ACC112 (cell line): ENCODE data around the gene DLG1.
A peak's percentile ranks its signal among the peaks of the same experiment; 100 is the strongest.

ENCODE experiments used
- H2AFZ ChIP-seq: fragments of 200-600 bp; sonication (generic); one replicate; pipeline ENCODE4 v1.6.0; 2017; ENCODE audit warnings: antibody characterized with exemption, low read length; ENCODE audit not compliant: unreplicated experiment
- H3K27ac ChIP-seq: fragments of 200-600 bp; sonication (generic); 2 replicates; pipeline ENCODE4 v1.5.1; 2014; ENCODE audit warnings: low read depth, mild to moderate bottlenecking, antibody characterized with exemption, low read length, moderate library complexity
- H3K27me3 ChIP-seq: fragments of 200-600 bp; sonication (generic); 2 replicates; pipeline ENCODE4 v1.6.1; 2014; ENCODE audit warnings: mild to moderate bottlenecking, antibody characterized with exemption, low read length, moderate library complexity, mixed read lengths; ENCODE audit not compliant: insufficient read depth
- H3K36me3 ChIP-seq: fragments of 200-600 bp; sonication (generic); 2 replicates; pipeline ENCODE4 v1.6.1; 2016; ENCODE audit warnings: mild to moderate bottlenecking, antibody characterized with exemption, low read length, moderate library complexity, mixed read lengths; ENCODE audit not compliant: insufficient read depth
- H3K4me1 ChIP-seq: fragments of 200-600 bp; sonication (generic); one replicate; pipeline ENCODE4 v1.6.1; 2016; ENCODE audit warnings: low read length, mixed read lengths; ENCODE audit not compliant: insufficient read depth, unreplicated experiment, control insufficient read depth
- H3K4me3 ChIP-seq: fragments of 200-600 bp; sonication (generic); 2 replicates; pipeline ENCODE4 v1.5.1; 2014; ENCODE audit warnings: mild to moderate bottlenecking, low read depth, low read length
- H3K79me2 ChIP-seq: fragments of 200-600 bp; sonication (generic); one replicate; pipeline ENCODE4 v1.6.0; 2016; ENCODE audit warnings: low read length; ENCODE audit not compliant: control insufficient read depth, unreplicated experiment, insufficient read depth

The DLG1 gene

DNA sequence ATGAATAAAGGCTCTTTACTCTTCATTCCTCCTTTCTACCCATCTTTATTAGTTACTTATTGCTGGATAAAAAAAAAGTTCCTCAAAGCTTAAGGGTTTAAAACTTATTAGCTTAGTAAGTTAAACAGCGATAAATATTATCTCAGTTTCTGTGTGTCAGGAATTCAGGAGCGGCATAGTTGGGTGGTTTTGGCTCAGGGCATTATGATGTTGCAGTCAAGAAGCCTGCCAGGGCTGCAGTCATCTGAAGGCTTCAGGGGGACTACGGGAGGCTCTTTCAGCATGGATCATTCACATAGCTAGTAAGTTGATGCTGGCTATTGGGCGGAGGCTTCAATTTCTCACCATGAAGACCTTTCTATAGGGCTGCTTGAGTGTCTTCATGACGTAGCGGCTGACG is 1.9 kb upstream of the DLG1 start:
- Histone ChIP-seq H3K27ac (no peak overlapping the region), H3K4me3 (no peak overlapping the region), H2AFZ (no peak overlapping the region), H3K36me3 (0 out of 2 replicates have a peak, but pooled peaks cover 3% of the 10 kb centered on the region), H3K27me3 (no peaks in the 10 kb centered on the region), H3K79me2 (peaks cover 24% of the 10 kb centered on the region), H3K4me1 (peaks cover 31% of the 10 kb centered on the region)

GRCh38 chr3:197298945-197299854 is 788 bp upstream of the DLG1 start:
- H2AFZ ChIP-seq, result peak overlapping the region; percentile 85
- H3K36me3 ChIP-seq, result 0 out of 2 replicates have a peak, but pooled peaks cover 3% of the 10 kb centered on the region
- peaks cover 33% of the 10 kb centered on the region for H3K79me2 ChIP-seq
- peak overlapping the region; percentile 97 for H3K4me3 ChIP-seq
- H3K27ac ChIP-seq, result peak overlapping the region; percentile 80; the same call in 1 of the 2 replicates
- H3K27me3 ChIP-seq, result no peaks in the 10 kb centered on the region
- H3K4me1 ChIP-seq, result peaks cover 31% of the 10 kb centered on the region

DNA sequence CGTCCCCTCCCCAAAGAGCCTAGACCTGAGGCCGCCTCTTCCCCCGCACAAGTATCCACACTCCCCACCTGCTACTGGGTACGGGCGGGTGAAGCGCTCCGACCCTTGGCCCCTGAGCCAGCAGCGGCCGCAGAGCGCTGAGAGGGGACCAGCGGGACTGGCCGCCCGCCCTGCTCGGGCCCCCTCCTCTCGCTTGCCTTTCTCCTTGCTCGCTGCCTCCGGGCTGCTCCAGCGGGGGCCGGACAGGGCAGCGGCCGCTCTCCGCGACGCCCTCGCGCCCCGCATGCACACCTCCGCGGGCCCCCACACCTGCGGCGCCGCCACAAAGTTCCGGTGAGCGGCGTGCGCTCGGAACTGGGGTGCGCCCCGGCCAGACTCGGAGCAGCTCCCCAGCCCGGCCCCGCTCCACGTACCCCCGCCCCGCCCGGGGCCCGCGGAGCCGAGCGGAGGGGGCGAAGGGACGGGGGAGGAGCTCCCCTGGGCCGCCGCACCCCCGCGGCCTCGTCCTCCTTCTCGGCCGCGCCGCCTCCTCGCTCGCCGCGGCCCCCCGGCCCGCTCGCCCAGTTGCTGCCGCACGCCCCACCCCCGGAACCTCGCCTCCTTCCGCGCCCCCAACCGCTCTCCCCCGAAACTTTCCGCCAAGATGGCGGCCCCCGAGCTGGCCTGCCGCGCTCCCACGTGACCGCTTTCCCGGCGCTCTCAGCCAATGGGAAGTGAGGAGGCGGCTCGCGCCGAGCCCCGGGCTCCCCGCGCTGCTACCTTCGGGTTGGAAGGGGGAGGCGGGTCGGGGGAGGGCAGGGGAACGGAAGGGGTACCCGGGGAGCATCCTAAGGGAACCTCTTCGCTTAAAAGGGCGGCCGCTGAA is 704 bp downstream of the DLG1 start:
- peaks cover 35% of the 10 kb centered on the region for H3K4me1 ChIP-seq
- no peaks in the 10 kb centered on the region for H3K27me3 ChIP-seq
- peak overlapping the region; percentile 80 for H3K27ac ChIP-seq
- peak overlapping the region; percentile 93 for H2AFZ ChIP-seq
- peaks cover 10% of the 10 kb centered on the region; the same call in 1 of the 2 replicates for H3K36me3 ChIP-seq
- peaks cover 48% of the 10 kb centered on the region for H3K79me2 ChIP-seq
- peak overlapping the region; percentile 97 for H3K4me3 ChIP-seq

- peaks cover 55% of the 10 kb centered on the region for H3K79me2 ChIP-seq
- peaks cover 34% of the 10 kb centered on the region for H3K4me1 ChIP-seq
- H3K36me3 ChIP-seq, result peaks cover 13% of the 10 kb centered on the region; the same call in 1 of the 2 replicates
- H3K27ac ChIP-seq, result peak overlapping the region; percentile 80
- H2AFZ ChIP-seq, result no peak overlapping the region
- H3K4me3 ChIP-seq, result peak overlapping the region; percentile 97
- no peaks in the 10 kb centered on the region for H3K27me3 ChIP-seq
Measured at GRCh38 chr3:197297002-197297401, 1.4 kb downstream of the DLG1 start.

- peak overlapping the region; percentile 80; the same call in 1 of the 2 replicates for H3K27ac ChIP-seq
Measured at GRCh38 chr3:197296545-197296944, 1.9 kb downstream of the DLG1 start.

DNA sequence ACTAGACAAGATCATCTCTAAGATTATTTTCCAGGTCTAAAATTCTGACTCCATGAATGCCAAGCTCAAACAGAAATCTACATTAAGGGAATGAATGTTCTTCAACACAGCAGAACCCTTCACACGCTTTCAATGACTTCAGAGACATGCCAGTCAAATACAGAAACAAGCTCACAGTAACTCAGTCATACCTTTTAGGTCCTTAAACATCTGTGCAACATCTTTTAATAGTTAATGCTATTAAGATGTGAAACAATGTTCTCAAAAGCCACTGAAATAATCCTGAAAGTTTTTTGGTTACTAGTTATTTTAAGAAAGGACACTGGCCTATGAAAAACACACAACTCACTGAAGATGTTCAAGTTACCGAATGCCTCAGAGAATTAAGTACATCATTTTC is 2.5 kb downstream of the DLG1 start:
- Histone ChIP-seq H3K79me2 (peaks cover 63% of the 10 kb centered on the region), H3K4me1 (peaks cover 35% of the 10 kb centered on the region), H3K27me3 (no peaks in the 10 kb centered on the region), H3K4me3 (peak overlapping the region; percentile 97), H3K36me3 (peaks cover 21% of the 10 kb centered on the region), H3K27ac (no peak overlapping the region), H2AFZ (no peak overlapping the region)

More at GRCh38 chr3:197296545-197296944, 1.9 kb downstream of the DLG1 start:
- Histone ChIP-seq H3K4me3 (peak overlapping the region; percentile 97), H3K4me1 (peaks cover 35% of the 10 kb centered on the region), H3K79me2 (peaks cover 57% of the 10 kb centered on the region), H3K36me3 (peaks cover 18% of the 10 kb centered on the region), H3K27me3 (no peaks in the 10 kb centered on the region), H2AFZ (no peak overlapping the region)

- no peak overlapping the region for H3K27ac ChIP-seq
Measured at GRCh38 chr3:197293605-197294237, 4.7 kb downstream of the DLG1 start.

DNA sequence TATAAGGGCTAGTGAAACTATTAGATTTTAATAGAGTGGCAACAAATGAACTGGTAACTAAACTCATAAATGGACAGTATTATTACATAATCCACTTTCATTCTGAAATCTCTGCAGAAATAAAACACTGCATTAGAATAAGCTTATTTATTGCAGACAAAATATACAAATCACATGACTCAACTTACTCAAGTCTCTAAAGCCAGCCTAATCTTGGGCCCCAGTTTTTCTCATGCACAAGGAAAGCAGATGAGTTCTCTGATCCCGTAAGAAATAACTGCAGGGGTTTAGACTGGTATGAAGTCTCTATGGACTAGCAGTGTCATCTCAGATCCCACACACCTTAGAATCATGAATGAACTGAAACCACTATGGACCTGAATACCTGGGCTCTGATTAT is 5.8 kb downstream of the DLG1 start:
- no peak overlapping the region for H3K27ac ChIP-seq
- H3K36me3 ChIP-seq, result peaks cover 27% of the 10 kb centered on the region
- H3K4me1 ChIP-seq, result peaks cover 43% of the 10 kb centered on the region
- peaks cover 71% of the 10 kb centered on the region for H3K79me2 ChIP-seq
- no peaks in the 10 kb centered on the region for H3K27me3 ChIP-seq
- no peak overlapping the region for H3K4me3 ChIP-seq
- H2AFZ ChIP-seq, result no peak overlapping the region

More at GRCh38 chr3:197293605-197294237, 4.7 kb downstream of the DLG1 start:
- Histone ChIP-seq H3K79me2 (peaks cover 72% of the 10 kb centered on the region), H3K36me3 (peaks cover 23% of the 10 kb centered on the region), H3K4me3 (no peak overlapping the region), H2AFZ (no peak overlapping the region), H3K27me3 (no peaks in the 10 kb centered on the region), H3K4me1 (peaks cover 43% of the 10 kb centered on the region)

GRCh38 chr3:197292083-197292646 is 6.2 kb downstream of the DLG1 start:
- no peaks in the 10 kb centered on the region for H3K27me3 ChIP-seq
- H3K27ac ChIP-seq, result no peak overlapping the region
- H2AFZ ChIP-seq, result no peak overlapping the region
- peaks cover 29% of the 10 kb centered on the region for H3K36me3 ChIP-seq
- H3K4me1 ChIP-seq, result peaks cover 43% of the 10 kb centered on the region
- H3K4me3 ChIP-seq, result no peak overlapping the region
- H3K79me2 ChIP-seq, result peaks cover 66% of the 10 kb centered on the region

- Histone ChIP-seq H3K4me1 (peaks cover 32% of the 10 kb centered on the region), H3K27me3 (no peaks in the 10 kb centered on the region), H3K27ac (peak overlapping the region; percentile 34), H2AFZ (no peak overlapping the region), H3K36me3 (peaks cover 29% of the 10 kb centered on the region), H3K4me3 (no peak overlapping the region), H3K79me2 (peaks cover 56% of the 10 kb centered on the region)
Measured at GRCh38 chr3:197289726-197290125, 8.7 kb downstream of the DLG1 start.
